ENCODE results near the gene CZIB.

Gene CZIB

GRCh38 chr1:53241828-53242227 is 21.4 kb upstream of the CZIB start:
- 95 to 97% methylated on average over 2 of the region's 2 CpGs for WGBS, 2 experiments
- Histone ChIP-seq H3K4me3 (ENCODE audit: insufficient read depth, low read depth, low read length) (no peak overlapping the region), H3K9me3 (ENCODE audit: control insufficient read depth, low read length) (no peaks in the 10 kb centered on the region), H3K36me3 (ENCODE audit: control insufficient read depth, insufficient read depth, low read length) (no peaks in the 10 kb centered on the region), H3K27me3 (ENCODE audit: control insufficient read depth, insufficient read depth, low read length, poor library complexity, severe bottlenecking) (no peaks in the 10 kb centered on the region), H3K4me1 (ENCODE audit: control insufficient read depth, insufficient read depth, low read length) (peaks cover 4% of the 10 kb centered on the region), H3K27ac (ENCODE audit: insufficient read depth, low read depth, low read length, poor library complexity, severe bottlenecking) (no peak overlapping the region)

GRCh38 chr1:53238197-53239155 is 18.0 kb upstream of the CZIB start, which contains the start of gene MAGOH:
MAGOH (minus strand) TSS chr1:53238518; CDS start chr1:53238448, 70 bp downstream.
- peak within 1 kb of the TSS; percentile 55 for H3K27ac ChIP-seq (ENCODE audit: insufficient read depth, low read depth, low read length, poor library complexity, severe bottlenecking)
- 5 to 6% methylated on average over 64 of the region's 64 CpGs for WGBS, 2 experiments
- H3K27me3 ChIP-seq (ENCODE audit: control insufficient read depth, insufficient read depth, low read length, poor library complexity, severe bottlenecking): no peaks in the 10 kb centered on the region
- H3K36me3 ChIP-seq (ENCODE audit: control insufficient read depth, insufficient read depth, low read length): peaks cover 16% of the 10 kb centered on the region
- no peaks in the 10 kb centered on the region for H3K9me3 ChIP-seq (ENCODE audit: control insufficient read depth, low read length)
- H3K4me1 ChIP-seq (ENCODE audit: control insufficient read depth, insufficient read depth, low read length): peaks cover 7% of the 10 kb centered on the region
- H3K4me3 ChIP-seq (ENCODE audit: insufficient read depth, low read depth, low read length): peak within 1 kb of the TSS; percentile 100

GRCh38 chr1:53237638-53238037 is 17.2 kb upstream of the CZIB start:
- Histone ChIP-seq H3K4me1 (ENCODE audit: control insufficient read depth, insufficient read depth, low read length) (peaks cover 7% of the 10 kb centered on the region), H3K4me3 (ENCODE audit: insufficient read depth, low read depth, low read length) (peak overlapping the region; percentile 100), H3K27ac (ENCODE audit: insufficient read depth, low read depth, low read length, poor library complexity, severe bottlenecking) (no peak overlapping the region), H3K27me3 (ENCODE audit: control insufficient read depth, insufficient read depth, low read length, poor library complexity, severe bottlenecking) (no peaks in the 10 kb centered on the region), H3K9me3 (ENCODE audit: control insufficient read depth, low read length) (no peaks in the 10 kb centered on the region), H3K36me3 (ENCODE audit: control insufficient read depth, insufficient read depth, low read length) (peaks cover 16% of the 10 kb centered on the region)
- WGBS, 2 experiments: 52 to 54% methylated on average over 8 of the region's 8 CpGs

- no peaks in the 10 kb centered on the region for H3K36me3 ChIP-seq (ENCODE audit: control insufficient read depth, insufficient read depth, low read length)
- peak overlapping the region; percentile 77 for H3K4me3 ChIP-seq (ENCODE audit: insufficient read depth, low read depth, low read length)
- H3K4me1 ChIP-seq (ENCODE audit: control insufficient read depth, insufficient read depth, low read length): no peaks in the 10 kb centered on the region
- H3K27ac ChIP-seq (ENCODE audit: insufficient read depth, low read depth, low read length, poor library complexity, severe bottlenecking): peak overlapping the region; percentile 55
- no peaks in the 10 kb centered on the region for H3K27me3 ChIP-seq (ENCODE audit: control insufficient read depth, insufficient read depth, low read length, poor library complexity, severe bottlenecking)
- no peaks in the 10 kb centered on the region for H3K9me3 ChIP-seq (ENCODE audit: control insufficient read depth, low read length)
- WGBS, 2 experiments: 84 to 87% methylated on average over 3 of the region's 3 CpGs
Observed at GRCh38 chr1:53220962-53221286, 490 bp upstream of the CZIB start.

- H3K4me1 ChIP-seq (ENCODE audit: control insufficient read depth, insufficient read depth, low read length): no peaks in the 10 kb centered on the region
- peak overlapping the region; percentile 77 for H3K4me3 ChIP-seq (ENCODE audit: insufficient read depth, low read depth, low read length)
- no peak overlapping the region for H3K27ac ChIP-seq (ENCODE audit: insufficient read depth, low read depth, low read length, poor library complexity, severe bottlenecking)
- H3K27me3 ChIP-seq (ENCODE audit: control insufficient read depth, insufficient read depth, low read length, poor library complexity, severe bottlenecking): no peaks in the 10 kb centered on the region
- no peaks in the 10 kb centered on the region for H3K36me3 ChIP-seq (ENCODE audit: control insufficient read depth, insufficient read depth, low read length)
- H3K9me3 ChIP-seq (ENCODE audit: control insufficient read depth, low read length): no peaks in the 10 kb centered on the region
- 34 to 39% methylated on average over 8 of the region's 8 CpGs for WGBS, 2 experiments
Observed at GRCh38 chr1:53219711-53220110, 723 bp downstream of the CZIB start.

GRCh38 chr1:53218201-53218600 is 2.2 kb downstream of the CZIB start:
- Histone ChIP-seq H3K27ac (ENCODE audit: insufficient read depth, low read depth, low read length, poor library complexity, severe bottlenecking) (no peak overlapping the region), H3K36me3 (ENCODE audit: control insufficient read depth, insufficient read depth, low read length) (peaks cover 11% of the 10 kb centered on the region)
- 89% methylated on average over 7 of the region's 7 CpGs for WGBS, 2 experiments

GRCh38 chr1:53214376-53214940 is 6.0 kb downstream of the CZIB start:
- Histone ChIP-seq H3K4me3 (ENCODE audit: insufficient read depth, low read depth, low read length) (no peak overlapping the region), H3K36me3 (ENCODE audit: control insufficient read depth, insufficient read depth, low read length) (peaks cover 21% of the 10 kb centered on the region), H3K9me3 (ENCODE audit: control insufficient read depth, low read length) (no peaks in the 10 kb centered on the region), H3K4me1 (ENCODE audit: control insufficient read depth, insufficient read depth, low read length) (no peaks in the 10 kb centered on the region), H3K27ac (ENCODE audit: insufficient read depth, low read depth, low read length, poor library complexity, severe bottlenecking) (no peak overlapping the region), H3K27me3 (ENCODE audit: control insufficient read depth, insufficient read depth, low read length, poor library complexity, severe bottlenecking) (no peaks in the 10 kb centered on the region)
- 88 to 95% methylated on average over 5 of the region's 5 CpGs for WGBS, 2 experiments

More at GRCh38 chr1:53218201-53218600, 2.2 kb downstream of the CZIB start:
- Histone ChIP-seq H3K9me3 (ENCODE audit: control insufficient read depth, low read length) (no peaks in the 10 kb centered on the region), H3K4me3 (ENCODE audit: insufficient read depth, low read depth, low read length) (no peak overlapping the region), H3K4me1 (ENCODE audit: control insufficient read depth, insufficient read depth, low read length) (no peaks in the 10 kb centered on the region), H3K27me3 (ENCODE audit: control insufficient read depth, insufficient read depth, low read length, poor library complexity, severe bottlenecking) (no peaks in the 10 kb centered on the region)

GRCh38 chr1:53210954-53211353 is 9.5 kb downstream of the CZIB start:
- WGBS, 2 experiments: 94 to 96% methylated on average over 11 of the region's 11 CpGs
- Histone ChIP-seq H3K27ac (ENCODE audit: insufficient read depth, low read depth, low read length, poor library complexity, severe bottlenecking) (no peak overlapping the region), H3K27me3 (ENCODE audit: control insufficient read depth, insufficient read depth, low read length, poor library complexity, severe bottlenecking) (no peaks in the 10 kb centered on the region), H3K4me3 (ENCODE audit: insufficient read depth, low read depth, low read length) (no peak overlapping the region), H3K4me1 (ENCODE audit: control insufficient read depth, insufficient read depth, low read length) (no peaks in the 10 kb centered on the region), H3K36me3 (ENCODE audit: control insufficient read depth, insufficient read depth, low read length) (peaks cover 44% of the 10 kb centered on the region), H3K9me3 (ENCODE audit: control insufficient read depth, low read length) (no peaks in the 10 kb centered on the region)

- no peaks in the 10 kb centered on the region for H3K9me3 ChIP-seq (ENCODE audit: control insufficient read depth, low read length)
- no peak overlapping the region for H3K27ac ChIP-seq (ENCODE audit: insufficient read depth, low read depth, low read length, poor library complexity, severe bottlenecking)
- no peaks in the 10 kb centered on the region for H3K27me3 ChIP-seq (ENCODE audit: control insufficient read depth, insufficient read depth, low read length, poor library complexity, severe bottlenecking)
- no peak overlapping the region for H3K4me3 ChIP-seq (ENCODE audit: insufficient read depth, low read depth, low read length)
- 93 to 97% methylated on average over 7 of the region's 7 CpGs for WGBS, 2 experiments
- peaks cover 47% of the 10 kb centered on the region for H3K36me3 ChIP-seq (ENCODE audit: control insufficient read depth, insufficient read depth, low read length)
- H3K4me1 ChIP-seq (ENCODE audit: control insufficient read depth, insufficient read depth, low read length): no peaks in the 10 kb centered on the region
Observed at GRCh38 chr1:53210352-53210751, 10.1 kb downstream of the CZIB start.

- H3K9me3 ChIP-seq (ENCODE audit: control insufficient read depth, low read length): no peaks in the 10 kb centered on the region
- peaks cover 59% of the 10 kb centered on the region for H3K36me3 ChIP-seq (ENCODE audit: control insufficient read depth, insufficient read depth, low read length)
- H3K4me1 ChIP-seq (ENCODE audit: control insufficient read depth, insufficient read depth, low read length): no peaks in the 10 kb centered on the region
- no peak overlapping the region for H3K27ac ChIP-seq (ENCODE audit: insufficient read depth, low read depth, low read length, poor library complexity, severe bottlenecking)
- no peak overlapping the region for H3K4me3 ChIP-seq (ENCODE audit: insufficient read depth, low read depth, low read length)
- H3K27me3 ChIP-seq (ENCODE audit: control insufficient read depth, insufficient read depth, low read length, poor library complexity, severe bottlenecking): no peaks in the 10 kb centered on the region
- WGBS, 2 experiments: 93 to 100% methylated on average over 1 of the region's 1 CpG
Observed at GRCh38 chr1:53207726-53208125, 12.7 kb downstream of the CZIB start.

Measured in ectodermal cell (in vitro differentiated cells).